Measurements from ENCODE around the gene EIF3J.

GRCh38 chr15:44545913-44546802 is 9.2 kb downstream of the EIF3J start:
- TF ChIP-seq EP300 (conservative IDR thresholded peaks at IDR 0.05; ENCODE audit: poor library complexity, severe bottlenecking): no peak
- no peak for TF ChIP-seq CTCF (IDR thresholded peaks at IDR 0.05; ENCODE audit: poor library complexity, severe bottlenecking)
- no peak for TF ChIP-seq RAD21 (conservative IDR thresholded peaks at IDR 0.05)
- no peak for TF ChIP-seq MXI1 (conservative IDR thresholded peaks at IDR 0.05; ENCODE audit: poor library complexity, severe bottlenecking)
